ENCODE measurements around the gene KIF16B. TPM values are rescaled to one million over a fixed set of nuclear protein-coding genes. Genes with fewer than 3 reads are reported as not detected.

KIF16B gene
- total and polyA plus RNA-seq, 2 of the 13 experiments (the other 11 are each of a cell fraction or from before 2014, with no cell fraction given), result 6.9 to 18.0 TPM

GRCh38 chr20:16404171-16404570 lies 169.1 kb downstream of the KIF16B start:
- H3K4me1 ChIP-seq (ENCODE audit: insufficient read depth, low read length), result peaks cover 20% of the 10 kb centered on the region
- H3K4me3 ChIP-seq (replicated peaks in 1 of 3; ENCODE audit: insufficient read depth in 1 of 3, low read depth in 2 of 3, low read length in 3 of 3), result no peak overlapping the region
- H3K4me2 ChIP-seq (ENCODE audit: low read depth, low read length), result no peak overlapping the region
- H3K27ac ChIP-seq (ENCODE audit: extremely low read length, insufficient read depth, low read length), result no peak overlapping the region
- CTCF ChIA-PET (ENCODE audit: low intra/inter-chr PET ratio, low total read pairs), result no interaction called here
- TF ChIP-seq MBNL3 (CRISPR knock-in tag; conservative IDR thresholded peaks at IDR 0.05) (no peak), HNF4A (CRISPR knock-in tag; IDR thresholded peaks at IDR 0.05) (peak; percentile 15; the same call in 1 of the 2 replicates), MIXL1 (CRISPR knock-in tag; IDR thresholded peaks at IDR 0.05) (0 out of 2 replicates have a peak, but pooled peaks have one; percentile 29), SMC3 (IDR thresholded peaks at IDR 0.05; ENCODE audit: low read length) (peak; percentile 31; the same call in 1 of the 2 replicates), SAFB2 (CRISPR knock-in tag; IDR thresholded peaks at IDR 0.05; ENCODE audit: borderline replicate concordance, low read depth) (no peak), ZNF12 (CRISPR knock-in tag; IDR thresholded peaks at IDR 0.05) (0 out of 2 replicates have a peak, but pooled peaks have one; percentile 20), STAG1 (CRISPR knock-in tag; IDR thresholded peaks at IDR 0.05) (peak; percentile 57), NFYC (CRISPR knock-in tag; IDR thresholded peaks at IDR 0.05) (no peak)
- TF ChIP-seq, protein P1, sequence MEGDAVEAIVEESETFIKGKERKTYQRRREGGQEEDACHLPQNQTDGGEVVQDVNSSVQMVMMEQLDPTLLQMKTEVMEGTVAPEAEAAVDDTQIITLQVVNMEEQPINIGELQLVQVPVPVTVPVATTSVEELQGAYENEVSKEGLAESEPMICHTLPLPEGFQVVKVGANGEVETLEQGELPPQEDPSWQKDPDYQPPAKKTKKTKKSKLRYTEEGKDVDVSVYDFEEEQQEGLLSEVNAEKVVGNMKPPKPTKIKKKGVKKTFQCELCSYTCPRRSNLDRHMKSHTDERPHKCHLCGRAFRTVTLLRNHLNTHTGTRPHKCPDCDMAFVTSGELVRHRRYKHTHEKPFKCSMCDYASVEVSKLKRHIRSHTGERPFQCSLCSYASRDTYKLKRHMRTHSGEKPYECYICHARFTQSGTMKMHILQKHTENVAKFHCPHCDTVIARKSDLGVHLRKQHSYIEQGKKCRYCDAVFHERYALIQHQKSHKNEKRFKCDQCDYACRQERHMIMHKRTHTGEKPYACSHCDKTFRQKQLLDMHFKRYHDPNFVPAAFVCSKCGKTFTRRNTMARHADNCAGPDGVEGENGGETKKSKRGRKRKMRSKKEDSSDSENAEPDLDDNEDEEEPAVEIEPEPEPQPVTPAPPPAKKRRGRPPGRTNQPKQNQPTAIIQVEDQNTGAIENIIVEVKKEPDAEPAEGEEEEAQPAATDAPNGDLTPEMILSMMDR (CRISPR knock-in tag; IDR thresholded peaks at IDR 0.05), result peak; percentile 30
- in situ Hi-C loops (cut with HindIII; ENCODE audit: extremely low pct_ligation_motif_present, low pct_unique_long_range_greater_than_20kb) (no loop called here), intact Hi-C loops (cut with micrococcal nuclease; ENCODE audit: unreplicated experiment) (no loop called here)
- FAIRE-seq (no peak), ATAC-seq (peak; percentile 76), DNase-seq (ENCODE audit: low spot score) (peak; percentile 50)
- POLR2A ChIA-PET, result no interaction called here
- no peaks in the 10 kb centered on the region for H4K20me1 ChIP-seq (ENCODE audit: insufficient read depth, low read length)
- 82% methylated on average over 5 of the region's 5 CpGs for WGBS (ENCODE audit: low lambda C conversion rate)
- H2AFZ ChIP-seq (ENCODE audit: low read length), result no peak overlapping the region
- H3K27me3 ChIP-seq (ENCODE audit: control insufficient read depth in 1 of 2, insufficient read depth in 2 of 2, low read length in 2 of 2), result no peaks in the 10 kb centered on the region
- H3K9ac ChIP-seq (ENCODE audit: insufficient read depth, low read depth, low read length), result no peak overlapping the region
- no peaks in the 10 kb centered on the region for H3K79me2 ChIP-seq (ENCODE audit: insufficient read depth, low read length)
- no TSS peak for BruUV-seq (replicated peaks)
- H3K9me3 ChIP-seq (ENCODE audit: low read length), result no peaks in the 10 kb centered on the region
- H3K36me3 ChIP-seq (replicated peaks in 1 of 2; ENCODE audit: control insufficient read depth in 1 of 2, insufficient read depth in 2 of 2, low read length in 2 of 2), result peaks cover 2 to 18% of the 10 kb centered on the region in 2 experiments; a peak in 3 of 5 replicates
